GM18870 (cell line): ENCODE measurements around the gene UBA7.
"Not testable (repeated sequence)": the region's sequence is repeated elsewhere in the genome, so short reads cannot be mapped to it uniquely, and the experiment has no call there.

Experiments used
- ATAC-seq: cut with Tn5 transposase; IDR thresholded peaks from one replicate; pipeline ENCODE4 v1.9.1; 2021; ENCODE audit warnings: moderate library complexity; ENCODE audit not compliant: unreplicated experiment

UBA7 gene

GRCh38 chr3:49786357-49787181 is 27.2 kb downstream of the UBA7 start, which contains the start of gene IP6K1:
TSS of gene IP6K1 (minus strand) at chr3:49786542. CDS start at chr3:49748040, 38,502 bp downstream.
- peak; percentile 99 for ATAC-seq

- peak; percentile 29 for ATAC-seq
Measured at GRCh38 chr3:49785565-49786356, 28.0 kb downstream of the UBA7 start.

- not testable (repeated sequence) for ATAC-seq
Measured at GRCh38 chr3:49782277-49782676, 31.5 kb downstream of the UBA7 start.

- ATAC-seq = no peak
Measured at GRCh38 chr3:49781415-49782199, 32.1 kb downstream of the UBA7 start.

GRCh38 chr3:49780975-49781365 is 32.8 kb downstream of the UBA7 start:
- ATAC-seq = not testable (repeated sequence)

DNA sequence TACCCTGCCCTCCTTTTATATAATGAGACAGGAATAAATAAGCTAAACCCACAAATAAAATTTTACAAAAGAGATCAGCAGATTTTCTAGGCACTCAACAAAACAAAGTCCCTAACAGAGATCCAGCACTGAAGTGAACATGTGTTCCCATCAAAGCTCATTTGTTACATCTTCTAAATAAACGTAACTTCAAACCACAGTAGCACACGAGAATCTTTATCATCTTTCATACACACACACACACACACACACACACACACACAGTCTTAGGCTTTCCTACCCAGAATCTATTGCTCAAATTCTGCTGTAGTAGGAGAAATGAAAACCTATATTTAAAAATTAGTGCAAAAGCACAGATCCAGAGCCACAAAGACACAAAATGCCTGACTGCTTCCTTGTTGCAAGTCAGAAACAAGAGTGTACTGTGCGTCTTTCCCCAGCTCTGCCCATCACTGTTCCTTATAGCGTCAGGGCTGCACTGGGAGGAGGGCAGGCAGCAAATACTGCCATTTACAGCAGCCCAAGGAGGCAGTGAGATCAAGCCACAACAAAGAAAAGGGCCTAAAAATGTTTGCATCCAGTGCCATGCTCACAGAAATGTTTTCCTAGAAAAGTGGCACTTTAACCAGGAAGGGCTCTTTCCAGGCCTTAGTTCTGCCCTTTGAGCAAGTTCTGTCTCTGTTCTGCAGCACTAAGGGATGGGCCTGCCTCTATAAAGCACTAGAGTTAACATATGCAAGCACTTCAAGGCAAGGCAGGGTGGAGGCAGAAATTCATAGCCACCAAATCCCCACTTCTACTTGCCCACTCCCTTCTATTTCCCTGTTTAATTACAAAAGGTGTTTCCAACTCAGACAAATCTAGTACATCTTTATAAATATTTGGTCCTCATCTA is 33.4 kb downstream of the UBA7 start:
- no peak for ATAC-seq

- no peak for ATAC-seq
Measured at GRCh38 chr3:49779358-49780079, 34.2 kb downstream of the UBA7 start.

DNA sequence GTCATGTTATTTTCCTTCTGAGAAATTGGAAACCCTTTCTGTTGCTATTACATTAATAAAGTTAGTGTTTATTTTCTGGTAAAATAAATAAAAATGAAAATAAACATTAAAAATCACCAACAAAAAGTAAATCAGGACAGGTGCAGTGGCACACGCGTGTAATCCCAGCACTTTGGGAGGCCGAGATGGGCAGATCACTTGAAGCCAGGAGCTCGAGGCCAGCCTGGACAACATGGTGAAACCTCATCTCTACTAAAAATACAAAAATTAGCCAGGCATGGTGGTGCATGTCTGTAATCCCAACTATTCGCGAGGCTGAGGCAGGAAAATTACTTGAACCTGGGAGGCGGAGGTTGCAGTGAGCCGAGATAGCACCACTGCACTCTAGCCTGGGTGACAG is 37.7 kb downstream of the UBA7 start:
- ATAC-seq = not testable (repeated sequence)

DNA sequence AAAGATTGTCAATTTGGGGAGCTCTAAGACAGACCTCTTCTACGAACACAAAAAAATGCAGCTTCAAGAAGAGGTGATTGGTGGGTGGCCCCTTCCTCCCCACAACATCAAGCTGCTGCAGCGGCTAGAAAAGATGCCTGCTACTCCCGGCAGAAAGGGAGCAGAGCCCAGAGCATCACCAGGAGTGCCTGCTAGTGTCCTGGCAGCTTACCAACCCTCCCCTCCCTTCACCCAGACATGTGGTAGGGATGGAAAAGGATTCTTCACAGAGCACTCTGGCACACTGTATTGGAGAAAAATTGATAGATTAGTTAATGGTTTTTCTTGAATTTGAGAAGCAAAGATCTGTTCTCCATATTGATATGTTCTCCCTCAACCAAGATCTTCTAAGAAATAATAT is 38.2 kb downstream of the UBA7 start:
- ATAC-seq = no peak

DNA sequence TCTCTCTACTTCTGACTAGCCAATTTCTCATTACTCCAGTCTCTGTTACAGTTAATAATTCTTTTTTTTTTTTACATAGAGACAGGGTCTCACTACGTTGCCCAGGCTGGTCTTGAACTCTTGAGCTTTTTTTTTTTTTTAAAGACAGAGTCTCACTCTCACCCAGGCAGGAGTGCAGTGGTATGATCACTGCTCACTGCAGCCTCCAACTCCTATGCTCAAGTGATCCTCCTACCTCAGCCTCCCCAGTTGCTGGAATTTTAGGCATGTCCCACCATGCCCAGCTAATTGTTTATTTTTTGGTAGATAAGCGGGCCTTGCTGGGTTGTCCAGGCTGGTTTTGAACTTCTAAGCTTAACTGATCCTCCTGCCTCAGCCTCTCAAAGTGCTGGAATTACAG is 41.0 kb downstream of the UBA7 start:
- ATAC-seq = no peak

GRCh38 chr3:49771340-49771938 is 42.3 kb downstream of the UBA7 start:
- no peak for ATAC-seq

GRCh38 chr3:49769926-49770325 is 43.8 kb downstream of the UBA7 start:
- no peak for ATAC-seq

DNA sequence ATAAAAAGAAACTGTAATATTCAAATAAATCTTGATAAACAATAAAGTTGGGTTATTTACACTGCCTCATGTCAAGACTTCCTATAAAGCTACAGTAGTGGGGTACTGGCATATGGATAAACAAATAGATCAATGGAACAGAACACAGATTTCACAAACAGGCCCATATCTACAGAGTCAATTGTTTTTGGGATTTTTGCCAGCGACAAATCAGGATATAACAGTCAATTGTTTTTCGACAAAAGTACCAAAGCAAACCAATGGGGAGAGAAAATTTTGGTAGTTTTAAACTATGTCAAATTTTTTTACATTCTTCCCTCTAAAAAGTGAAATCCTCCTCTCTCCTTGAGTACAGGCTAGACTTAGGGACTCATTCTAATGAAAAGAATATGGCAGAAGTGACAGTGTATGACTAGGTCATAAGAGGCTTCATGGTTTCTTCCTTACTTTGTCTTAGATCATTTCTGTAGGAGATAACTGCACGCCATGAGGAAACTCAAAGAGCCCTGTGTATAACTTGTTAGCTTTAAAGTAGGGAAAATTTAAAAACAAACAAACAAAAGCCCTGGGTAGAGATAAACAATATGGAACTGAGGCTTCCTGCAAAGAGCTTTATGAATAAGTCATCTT is 44.4 kb downstream of the UBA7 start:
- ATAC-seq = no peak

DNA sequence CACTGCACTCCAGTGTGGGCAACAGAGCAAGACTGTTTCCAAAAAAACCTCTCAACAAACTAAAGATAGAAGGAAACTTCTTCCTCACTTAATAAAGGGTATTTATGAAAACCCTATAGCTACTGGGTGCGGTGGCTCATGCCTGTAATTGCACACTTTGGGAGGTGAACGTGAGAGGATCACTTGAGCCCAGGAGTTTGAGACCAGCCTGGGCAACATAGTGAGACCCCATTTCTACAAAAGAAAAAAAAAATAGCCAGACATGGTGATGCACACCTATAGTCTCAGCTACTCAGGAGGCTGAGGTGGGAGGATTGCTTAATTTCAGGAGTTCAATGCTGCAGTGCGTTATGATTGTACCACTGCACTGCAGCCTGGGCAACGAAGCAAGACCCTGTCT is 49.8 kb downstream of the UBA7 start:
- ATAC-seq = no peak

GRCh38 chr3:49761661-49762060 is 52.1 kb downstream of the UBA7 start:
- ATAC-seq = no peak

- no peak for ATAC-seq
Measured at GRCh38 chr3:49759226-49759625, 54.5 kb downstream of the UBA7 start.

DNA sequence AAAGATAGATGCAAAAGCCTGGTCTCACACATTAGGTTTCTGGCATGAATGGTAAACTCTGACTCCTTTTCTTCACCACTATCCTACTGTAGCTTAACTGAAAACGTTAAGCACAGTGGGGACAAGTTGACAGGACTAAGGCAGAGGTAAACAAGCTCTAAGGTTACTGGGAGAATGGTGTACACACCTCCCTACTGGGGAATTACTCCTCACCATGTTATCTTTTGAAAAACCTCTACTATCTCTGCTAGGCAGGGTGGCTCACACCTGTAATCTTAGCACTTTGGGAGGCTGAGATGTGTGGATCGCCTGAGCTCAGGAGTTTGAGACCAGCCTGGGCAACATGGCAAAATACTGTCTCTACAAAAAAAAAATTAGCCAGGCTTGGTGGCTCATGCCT is 56.6 kb downstream of the UBA7 start:
- no peak for ATAC-seq

DNA sequence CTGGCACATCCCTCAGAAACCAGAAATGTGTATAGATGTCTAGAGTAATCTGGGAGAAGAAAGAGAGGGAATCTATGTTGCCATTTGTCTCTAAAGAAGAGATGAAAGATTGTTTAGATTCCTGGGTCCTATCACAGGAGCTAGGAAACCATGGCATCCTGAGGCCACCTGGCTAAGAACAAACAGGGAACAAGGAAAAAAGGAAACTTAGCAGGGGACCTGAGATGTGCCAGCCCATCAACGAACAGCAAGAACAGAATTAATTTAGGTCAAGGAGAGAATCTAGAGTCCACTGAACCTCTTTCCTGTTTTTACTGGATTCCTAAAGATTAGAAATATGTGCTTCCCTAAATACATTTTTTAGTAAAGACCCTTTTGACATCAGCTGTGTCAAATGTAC is 57.7 kb downstream of the UBA7 start:
- ATAC-seq = no peak
